ENCODE results near the gene SELENOM.

GRCh38 chr22:31107894-31108218, 488 bp upstream of the SELENOM start:
- TF ChIP-seq POLR2AphosphoS5 (IDR thresholded peaks at IDR 0.05; ENCODE audit: low read depth, low read length) (no peak), TAF1 (IDR thresholded peaks at IDR 0.05; ENCODE audit: low read depth, low read length) (no peak)
